AG10803 (cell line): ENCODE measurements around the gene PIK3C2G.

ENCODE experiments used
- DNase-seq: peaks from one replicate; pipeline ENCODE4 v3.0.0; 2010; ENCODE audit warnings: low read depth
- H3K4me3 ChIP-seq: 2 replicates; pipeline ENCODE4 v1.5.1; 2011; ENCODE audit warnings: mild to moderate bottlenecking, low read length, control low read depth
- CTCF ChIP-seq: conservative IDR thresholded peaks from 2 replicates; pipeline ENCODE4 v1.5.1; 2011; ENCODE audit warnings: mild to moderate bottlenecking, low read length, control low read depth, inconsistent platforms

PIK3C2G gene

GRCh38 chr12:18258929-18259328 is 2.4 kb upstream of the PIK3C2G start:
- no peak overlapping the region for H3K4me3 ChIP-seq
- no peak for DNase-seq
- no peak for TF ChIP-seq CTCF

- no peak overlapping the region for H3K4me3 ChIP-seq
- DNase-seq = no peak
- no peak for TF ChIP-seq CTCF
Measured at GRCh38 chr12:18259906-18260682, 1.2 kb upstream of the PIK3C2G start.

GRCh38 chr12:18261906-18262305 is 588 bp downstream of the PIK3C2G start:
- no peak for DNase-seq
- H3K4me3 ChIP-seq = no peak overlapping the region
- no peak for TF ChIP-seq CTCF

- DNase-seq = no peak
- TF ChIP-seq CTCF = no peak
- no peak overlapping the region for H3K4me3 ChIP-seq
Measured at GRCh38 chr12:18262514-18262913, 1.2 kb downstream of the PIK3C2G start.

GRCh38 chr12:18264581-18265075 is 3.3 kb downstream of the PIK3C2G start:
- DNase-seq = no peak
- no peak overlapping the region for H3K4me3 ChIP-seq
- TF ChIP-seq CTCF = no peak

GRCh38 chr12:18267427-18268099 is 6.2 kb downstream of the PIK3C2G start:
- no peak for DNase-seq
- no peak for TF ChIP-seq CTCF

More at GRCh38 chr12:18267427-18268099, 6.2 kb downstream of the PIK3C2G start:
- no peak overlapping the region for H3K4me3 ChIP-seq
